ENCODE measurements around the gene THUMPD3.

Gene THUMPD3

DNA sequence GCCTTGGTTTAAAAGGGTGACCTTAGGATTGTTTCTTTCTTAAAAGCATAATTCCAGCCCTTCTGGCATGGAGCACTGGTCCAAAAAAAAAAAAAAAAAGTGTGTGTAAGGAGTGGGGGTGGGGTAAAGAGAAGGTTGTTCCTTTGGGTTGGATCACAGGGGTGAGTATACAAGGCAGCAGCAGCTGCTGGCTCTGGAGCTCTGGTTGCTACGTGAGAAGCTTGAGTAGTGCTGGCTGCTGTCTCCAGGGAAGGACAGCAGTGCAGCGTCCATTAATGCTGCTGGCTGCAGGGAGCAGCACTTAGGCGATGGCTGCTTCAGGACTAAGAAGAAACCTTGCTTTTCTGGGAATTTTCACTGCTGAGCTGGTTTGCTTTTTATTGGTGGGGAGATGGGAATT lies 36.9 kb downstream of the THUMPD3 start:
- H3K27me3 ChIP-seq = no peaks in the 10 kb centered on the region
- H3K4me1 ChIP-seq = peaks cover 6% of the 10 kb centered on the region
- peak overlapping the region; percentile 90 for H3K4me3 ChIP-seq (ENCODE audit: low read depth, low read length)
- no peaks in the 10 kb centered on the region for H3K9me3 ChIP-seq
- peak; percentile 81 for DNase-seq
- H3K36me3 ChIP-seq = peaks cover 5% of the 10 kb centered on the region; the same call in 1 of the 2 replicates
- TF ChIP-seq, protein P1, sequence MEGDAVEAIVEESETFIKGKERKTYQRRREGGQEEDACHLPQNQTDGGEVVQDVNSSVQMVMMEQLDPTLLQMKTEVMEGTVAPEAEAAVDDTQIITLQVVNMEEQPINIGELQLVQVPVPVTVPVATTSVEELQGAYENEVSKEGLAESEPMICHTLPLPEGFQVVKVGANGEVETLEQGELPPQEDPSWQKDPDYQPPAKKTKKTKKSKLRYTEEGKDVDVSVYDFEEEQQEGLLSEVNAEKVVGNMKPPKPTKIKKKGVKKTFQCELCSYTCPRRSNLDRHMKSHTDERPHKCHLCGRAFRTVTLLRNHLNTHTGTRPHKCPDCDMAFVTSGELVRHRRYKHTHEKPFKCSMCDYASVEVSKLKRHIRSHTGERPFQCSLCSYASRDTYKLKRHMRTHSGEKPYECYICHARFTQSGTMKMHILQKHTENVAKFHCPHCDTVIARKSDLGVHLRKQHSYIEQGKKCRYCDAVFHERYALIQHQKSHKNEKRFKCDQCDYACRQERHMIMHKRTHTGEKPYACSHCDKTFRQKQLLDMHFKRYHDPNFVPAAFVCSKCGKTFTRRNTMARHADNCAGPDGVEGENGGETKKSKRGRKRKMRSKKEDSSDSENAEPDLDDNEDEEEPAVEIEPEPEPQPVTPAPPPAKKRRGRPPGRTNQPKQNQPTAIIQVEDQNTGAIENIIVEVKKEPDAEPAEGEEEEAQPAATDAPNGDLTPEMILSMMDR (IDR thresholded peaks at IDR 0.05; ENCODE audit: low read depth, low read length) = no peak

DNA sequence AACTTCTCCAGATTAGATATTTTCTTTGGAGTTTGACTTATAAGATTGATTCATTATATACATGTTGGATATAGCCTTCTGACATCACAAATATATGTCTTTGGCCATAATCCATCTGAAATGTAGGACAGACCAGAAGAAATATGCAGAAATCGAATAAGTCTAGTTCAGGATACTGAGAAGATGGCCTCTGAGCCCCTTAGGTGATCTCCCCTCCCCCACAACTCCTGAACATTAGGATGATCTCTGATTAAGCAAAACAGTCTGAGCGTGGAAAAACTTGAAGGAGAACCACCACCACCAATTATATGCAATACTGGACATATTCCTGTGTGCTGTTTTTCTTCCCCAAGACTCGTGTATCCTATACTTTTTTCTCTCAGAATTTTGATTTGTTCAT lies 37.8 kb downstream of the THUMPD3 start:
- H3K36me3 ChIP-seq = 0 out of 2 replicates have a peak, but pooled peaks cover under 1% of the 10 kb centered on the region
- TF ChIP-seq, protein P1 (IDR thresholded peaks at IDR 0.05; ENCODE audit: low read depth, low read length) = no peak
- H3K4me1 ChIP-seq = peaks cover 4% of the 10 kb centered on the region
- no peaks in the 10 kb centered on the region for H3K9me3 ChIP-seq
- peak overlapping the region; percentile 90 for H3K4me3 ChIP-seq (ENCODE audit: low read depth, low read length)
- peak; percentile 14 for DNase-seq
- no peaks in the 10 kb centered on the region for H3K27me3 ChIP-seq

DNA sequence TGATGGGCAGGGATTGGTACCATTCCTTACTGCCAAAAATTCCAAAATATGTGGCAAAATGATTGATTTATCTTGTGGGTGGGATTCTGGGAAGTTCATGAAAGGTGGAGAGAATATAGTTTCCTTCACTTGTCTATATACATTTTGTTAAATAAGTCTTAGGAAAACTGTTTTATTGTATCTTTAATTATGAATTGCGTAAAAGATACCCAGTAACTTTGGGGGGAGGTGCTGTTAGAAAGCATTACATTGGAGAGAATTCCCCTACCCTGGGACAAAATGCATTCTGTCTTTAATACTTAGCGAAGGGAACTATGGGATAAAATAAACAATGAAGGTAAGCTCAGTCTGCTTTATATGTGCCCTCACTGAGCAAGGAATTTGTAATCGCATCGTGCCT lies 39.1 kb downstream of the THUMPD3 start:
- H3K27me3 ChIP-seq = no peaks in the 10 kb centered on the region
- peaks cover 4% of the 10 kb centered on the region for H3K4me1 ChIP-seq
- no peak for DNase-seq
- H3K36me3 ChIP-seq = no peaks in the 10 kb centered on the region
- peak overlapping the region; percentile 15; the same call in 1 of the 2 replicates for H3K4me3 ChIP-seq (ENCODE audit: low read depth, low read length)
- no peaks in the 10 kb centered on the region for H3K9me3 ChIP-seq
- TF ChIP-seq, protein P1 (IDR thresholded peaks at IDR 0.05; ENCODE audit: low read depth, low read length) = no peak

DNA sequence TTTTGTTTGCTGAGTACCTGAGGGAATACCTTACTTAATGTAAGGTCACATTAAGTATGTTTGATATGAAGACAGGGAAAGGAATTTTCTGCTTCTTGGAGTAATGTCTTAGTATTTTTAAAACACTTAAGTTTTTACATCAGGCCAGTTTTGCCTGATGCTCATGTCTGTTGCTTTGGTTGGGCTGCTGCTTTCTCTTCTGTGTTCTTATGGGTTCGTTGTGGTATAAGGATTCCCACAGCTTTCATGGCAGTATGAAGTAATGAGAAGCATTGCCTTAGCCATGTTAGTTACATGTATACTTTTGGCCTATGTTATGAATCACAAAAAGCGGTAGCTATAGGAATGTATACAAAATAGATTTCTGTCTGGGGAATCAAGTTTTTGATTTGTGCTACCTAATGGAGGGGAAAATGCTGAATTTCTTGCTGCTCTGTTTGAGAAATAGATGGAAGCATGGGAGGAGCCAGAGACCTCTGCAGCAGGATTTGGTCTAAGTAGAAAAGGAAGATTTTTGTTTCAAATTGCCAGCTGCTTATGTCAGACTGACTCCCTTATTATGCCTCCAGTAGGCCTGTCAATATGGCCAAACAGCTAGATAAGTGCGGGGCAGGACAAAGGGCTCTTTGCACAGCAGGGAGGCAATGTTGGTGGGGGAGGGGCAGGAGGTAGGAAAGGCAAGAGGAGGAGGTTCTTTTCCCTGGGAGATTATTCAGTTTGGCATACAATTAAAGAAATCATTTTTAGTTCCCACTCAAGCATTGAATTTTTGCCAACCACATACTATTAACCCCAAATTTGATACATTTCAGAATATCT lies 39.8 kb downstream of the THUMPD3 start:
- no peaks in the 10 kb centered on the region for H3K27me3 ChIP-seq
- peak overlapping the region; percentile 6; the same call in 1 of the 2 replicates for H3K4me3 ChIP-seq (ENCODE audit: low read depth, low read length)
- TF ChIP-seq, protein P1 (IDR thresholded peaks at IDR 0.05; ENCODE audit: low read depth, low read length) = no peak
- H3K4me1 ChIP-seq = peaks cover 4% of the 10 kb centered on the region
- peak; percentile 63 for DNase-seq
- no peaks in the 10 kb centered on the region for H3K9me3 ChIP-seq
- H3K36me3 ChIP-seq = no peaks in the 10 kb centered on the region

DNA sequence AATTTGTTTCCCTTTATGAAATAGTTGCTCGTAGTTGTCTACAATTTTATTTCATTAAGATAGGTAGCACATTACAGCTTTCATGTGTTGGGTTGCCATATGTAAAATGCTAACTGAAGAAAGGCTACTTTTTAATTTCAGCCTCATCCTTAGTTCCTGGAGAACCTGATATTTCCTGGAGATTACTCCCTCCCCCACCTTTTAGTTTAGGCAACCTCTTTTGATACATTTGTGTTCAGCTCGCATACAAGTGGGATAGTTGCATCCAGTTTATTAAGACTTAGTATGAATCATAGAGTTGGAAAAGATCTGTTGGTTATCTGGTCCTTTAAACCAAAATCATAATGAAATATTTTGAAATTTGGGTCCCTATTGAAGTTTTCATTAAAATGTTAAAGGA lies 40.6 kb downstream of the THUMPD3 start:
- peaks cover 4% of the 10 kb centered on the region for H3K4me1 ChIP-seq
- TF ChIP-seq, protein P1 (IDR thresholded peaks at IDR 0.05; ENCODE audit: low read depth, low read length) = no peak
- no peak overlapping the region for H3K4me3 ChIP-seq (ENCODE audit: low read depth, low read length)
- DNase-seq = no peak
- H3K36me3 ChIP-seq = no peaks in the 10 kb centered on the region
- H3K9me3 ChIP-seq = no peaks in the 10 kb centered on the region
- H3K27me3 ChIP-seq = no peaks in the 10 kb centered on the region

DNA sequence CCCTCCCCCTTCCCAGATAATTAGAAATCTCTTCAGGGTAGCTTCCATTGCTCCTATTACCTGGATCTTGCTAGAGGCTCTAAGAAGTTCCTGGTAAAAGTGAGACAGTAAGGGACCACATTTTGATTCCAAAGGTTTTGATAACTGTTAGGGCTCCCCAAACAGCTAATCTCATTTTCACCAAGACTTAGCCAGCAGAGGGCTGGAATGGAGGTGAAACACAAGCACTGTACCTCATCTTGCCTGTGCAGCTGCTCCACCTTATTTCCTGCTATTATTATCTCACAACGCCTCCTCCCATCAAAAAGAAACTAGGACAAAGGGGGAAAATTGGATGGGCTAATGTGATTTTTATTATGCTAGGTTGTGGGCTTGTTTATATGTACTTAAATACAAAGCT lies 41.8 kb downstream of the THUMPD3 start:
- Histone ChIP-seq H3K27me3 (no peaks in the 10 kb centered on the region), H3K36me3 (no peaks in the 10 kb centered on the region), H3K4me1 (peaks cover 4% of the 10 kb centered on the region), H3K9me3 (no peaks in the 10 kb centered on the region), H3K4me3 (ENCODE audit: low read depth, low read length) (no peak overlapping the region)
- DNase-seq = no peak
- TF ChIP-seq, protein P1 (IDR thresholded peaks at IDR 0.05; ENCODE audit: low read depth, low read length) = peak; percentile 26

Measured in BE2C (cell line).